Kidney capillary endothelial cell (primary cell): ENCODE data around the gene SLC6A5.

Experiments used
- DNase-seq: peaks from one replicate; pipeline ENCODE4 v3.0.0-alpha.2; 2018; ENCODE audit warnings: low spot score

Gene SLC6A5

GRCh38 chr11:20668844-20669819 lies 69.7 kb downstream of the SLC6A5 start, which contains the start of gene NELL1:
Gene NELL1, plus strand, starts transcription at chr11:20669586.
- no peak for DNase-seq

- DNase-seq, result no peak
Observed at GRCh38 chr11:20669820-20670684, 70.6 kb downstream of the SLC6A5 start.

GRCh38 chr11:20670932-20671403 lies 71.6 kb downstream of the SLC6A5 start:
- no peak for DNase-seq

GRCh38 chr11:20671856-20672546 lies 72.6 kb downstream of the SLC6A5 start:
- DNase-seq, result no peak

- DNase-seq, result no peak
Observed at GRCh38 chr11:20672575-20672974, 73.2 kb downstream of the SLC6A5 start.

GRCh38 chr11:20676658-20677057 lies 77.2 kb downstream of the SLC6A5 start:
- DNase-seq, result no peak

GRCh38 chr11:20688761-20689160 lies 89.4 kb downstream of the SLC6A5 start:
- DNase-seq, result no peak

- no peak for DNase-seq
Observed at GRCh38 chr11:20707876-20708275, 108.5 kb downstream of the SLC6A5 start.
